Tibial nerve (tissue), 4 donors: ENCODE measurements around the gene ADRA2B. TPM values are rescaled to one million over a fixed set of nuclear protein-coding genes. Genes with fewer than 3 reads are reported as not detected.

ENCODE experiments used
- DNase-seq, 2 donors: peaks; one replicate each; pipeline ENCODE4 v3.0.0-alpha.2; 2019; ENCODE audit warnings: low spot score in 2 of 2
- H3K27ac ChIP-seq, 4 donors: fragments of 200-600 bp; sonication (generic) in 3 of 4; one replicate each; pipeline ENCODE4 v1.5.1; 2017 to 2019; ENCODE audit warnings: mild to moderate bottlenecking in 1 of 4
- H3K27me3 ChIP-seq, 2 donors: fragments of 200-600 bp; sonication (generic) in 1 of 2; one replicate each; pipeline versions ENCODE4 v1.5.1 to v1.6.0; 2017 to 2019
- H3K36me3 ChIP-seq, 3 donors: fragments of 200-600 bp; sonication (generic); one replicate each; pipeline ENCODE4 v1.5.1; 2018 to 2019
- H3K4me1 ChIP-seq, 4 donors: fragments of 200-600 bp; sonication (generic) in 3 of 4; one replicate each; pipeline ENCODE4 v1.5.1; 2017 to 2019
- H3K4me3 ChIP-seq, 4 donors: fragments of 200-600 bp; sonication (generic) in 3 of 4; one replicate each; pipeline ENCODE4 v1.5.1; 2017 to 2019; ENCODE audit warnings: mild to moderate bottlenecking in 1 of 4, moderate library complexity in 1 of 4
- H3K9me3 ChIP-seq, 4 donors: fragments of 200-600 bp; sonication (generic) in 3 of 4; one replicate each; pipeline ENCODE4 v1.5.1; 2017 to 2019
- EP300 ChIP-seq, 2 donors: sonication (generic); formaldehyde crosslinking; IDR thresholded peaks; one replicate each; pipeline ENCODE4 v1.6.1; 2017; ENCODE audit warnings: antibody characterized with exemption in 2 of 2, mild to moderate bottlenecking in 1 of 2
- POLR2A ChIP-seq, 2 donors: fragments of 450-650 bp; IDR thresholded peaks; one replicate each; pipeline ENCODE4 v1.6.1; 2017; ENCODE audit warnings: antibody characterized with exemption in 2 of 2, mild to moderate bottlenecking in 2 of 2, moderate library complexity in 2 of 2
- WGBS, 2 donors: methylation state at CpG; one replicate each; pipeline ENCODE4 v1.1.5; 2018; 5-methylcytosine and 5-hydroxymethylcytosine counted together
- total RNA-seq, 4 donors: library from RNA; depleted of rRNA; stranded (reverse); fragments of >200 nt; gene quantifications; one replicate each; pipeline ENCODE4 v1.1.0, GENCODE V29; 2016
- TF ChIP-seq, protein P1 (sequence below), 5 experiments: fragments of 200-600 bp in 3 of 5; fragments of 450-650 bp in 2 of 5; sonication (generic) in 3 of 5; IDR thresholded peaks; one replicate each; pipeline ENCODE4 v1.5.1; 2016 to 2019; ENCODE audit warnings: antibody characterized with exemption in 5 of 5, mild to moderate bottlenecking in 3 of 5, moderate library complexity in 2 of 5

Gene ADRA2B
- total RNA-seq, 4 donors from 2014 or later: 2.1 to 5.0 (median 4.7) TPM

DNA sequence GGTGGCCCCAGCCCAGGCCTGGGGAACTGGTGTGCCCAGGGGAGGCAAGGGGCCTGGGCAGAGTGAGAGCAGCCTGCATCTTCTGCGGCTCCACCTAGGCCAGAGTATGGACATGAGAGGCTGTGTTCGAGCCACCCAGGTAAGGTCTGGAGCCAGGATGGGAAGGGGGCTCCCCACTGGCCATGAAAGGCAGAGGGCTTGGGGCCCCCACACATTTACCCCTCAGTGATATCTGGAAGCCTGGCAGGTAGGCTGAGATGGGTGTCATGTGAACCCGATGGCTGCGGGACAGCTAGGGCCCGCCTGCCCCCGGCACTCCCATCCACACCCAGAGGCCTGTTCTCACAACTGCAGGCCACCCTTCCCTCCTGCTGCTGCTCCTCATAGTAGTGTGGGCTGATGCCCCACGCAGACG lies 13.2 kb downstream of the ADRA2B start:
- H3K4me3 ChIP-seq: no peak overlapping the region
- 81 to 83% methylated on average over 5 to 8 of the region's 8 CpGs for WGBS, 2 donors
- H3K36me3 ChIP-seq: no peaks in the 10 kb centered on the region
- TF ChIP-seq EP300 (IDR thresholded peaks at IDR 0.05) (no peak), POLR2A (IDR thresholded peaks at IDR 0.05) (no peak)
- TF ChIP-seq, protein P1, sequence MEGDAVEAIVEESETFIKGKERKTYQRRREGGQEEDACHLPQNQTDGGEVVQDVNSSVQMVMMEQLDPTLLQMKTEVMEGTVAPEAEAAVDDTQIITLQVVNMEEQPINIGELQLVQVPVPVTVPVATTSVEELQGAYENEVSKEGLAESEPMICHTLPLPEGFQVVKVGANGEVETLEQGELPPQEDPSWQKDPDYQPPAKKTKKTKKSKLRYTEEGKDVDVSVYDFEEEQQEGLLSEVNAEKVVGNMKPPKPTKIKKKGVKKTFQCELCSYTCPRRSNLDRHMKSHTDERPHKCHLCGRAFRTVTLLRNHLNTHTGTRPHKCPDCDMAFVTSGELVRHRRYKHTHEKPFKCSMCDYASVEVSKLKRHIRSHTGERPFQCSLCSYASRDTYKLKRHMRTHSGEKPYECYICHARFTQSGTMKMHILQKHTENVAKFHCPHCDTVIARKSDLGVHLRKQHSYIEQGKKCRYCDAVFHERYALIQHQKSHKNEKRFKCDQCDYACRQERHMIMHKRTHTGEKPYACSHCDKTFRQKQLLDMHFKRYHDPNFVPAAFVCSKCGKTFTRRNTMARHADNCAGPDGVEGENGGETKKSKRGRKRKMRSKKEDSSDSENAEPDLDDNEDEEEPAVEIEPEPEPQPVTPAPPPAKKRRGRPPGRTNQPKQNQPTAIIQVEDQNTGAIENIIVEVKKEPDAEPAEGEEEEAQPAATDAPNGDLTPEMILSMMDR (IDR thresholded peaks at IDR 0.05): no peak
- peaks cover 0 to 21% (median 4%) of the 10 kb centered on the region in 4 donors for H3K9me3 ChIP-seq
- no peak overlapping the region for H3K27ac ChIP-seq
- peak in 1 of 2 donors; percentile 3 for DNase-seq
- peaks cover 0 to 6% (median 0%) of the 10 kb centered on the region in 4 donors for H3K4me1 ChIP-seq
- H3K27me3 ChIP-seq: no peaks in the 10 kb centered on the region

DNA sequence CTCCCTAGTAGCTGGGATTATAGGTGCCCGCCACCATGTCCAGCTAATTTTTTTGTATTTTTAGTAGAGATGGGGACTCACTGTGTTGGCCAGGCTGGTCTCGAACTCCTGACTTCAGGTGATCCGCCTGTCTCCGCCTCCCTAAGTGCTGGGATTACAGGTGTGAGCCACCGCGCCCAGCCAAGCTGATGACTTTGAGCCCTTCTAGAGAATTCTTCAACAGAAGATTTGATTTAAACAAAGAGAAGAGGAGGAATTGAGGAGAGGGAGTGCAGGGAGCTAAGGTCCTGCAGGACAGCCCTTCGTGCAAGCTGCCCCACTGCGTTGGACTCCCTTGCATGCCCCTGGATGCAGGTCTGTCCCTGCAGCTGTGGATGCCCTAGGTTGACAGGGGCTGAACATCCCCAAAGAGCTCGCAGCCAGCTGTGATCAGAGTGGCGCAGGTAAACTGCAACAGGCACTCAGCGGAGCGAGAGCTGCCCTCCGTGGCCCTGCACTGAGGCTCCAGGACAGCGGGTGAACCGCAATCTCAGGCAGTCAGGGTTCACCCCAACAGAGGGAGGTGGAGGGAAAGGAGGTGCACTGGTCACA lies 13.7 kb downstream of the ADRA2B start:
- Histone ChIP-seq H3K36me3 (no peaks in the 10 kb centered on the region), H3K4me1 (peaks cover 0 to 5% (median 0%) of the 10 kb centered on the region in 4 donors), H3K27me3 (no peaks in the 10 kb centered on the region), H3K27ac (no peak overlapping the region), H3K9me3 (peaks cover 0 to 21% (median 4%) of the 10 kb centered on the region in 4 donors), H3K4me3 (no peak overlapping the region)
- WGBS, 2 donors: 96 to 98% methylated on average over 15 of the region's 15 CpGs
- peak in 1 of 2 donors; percentile 2 for DNase-seq
- TF ChIP-seq POLR2A (IDR thresholded peaks at IDR 0.05): no peak
- TF ChIP-seq EP300 (IDR thresholded peaks at IDR 0.05): no peak
- TF ChIP-seq, protein P1 (IDR thresholded peaks at IDR 0.05): no peak

DNA sequence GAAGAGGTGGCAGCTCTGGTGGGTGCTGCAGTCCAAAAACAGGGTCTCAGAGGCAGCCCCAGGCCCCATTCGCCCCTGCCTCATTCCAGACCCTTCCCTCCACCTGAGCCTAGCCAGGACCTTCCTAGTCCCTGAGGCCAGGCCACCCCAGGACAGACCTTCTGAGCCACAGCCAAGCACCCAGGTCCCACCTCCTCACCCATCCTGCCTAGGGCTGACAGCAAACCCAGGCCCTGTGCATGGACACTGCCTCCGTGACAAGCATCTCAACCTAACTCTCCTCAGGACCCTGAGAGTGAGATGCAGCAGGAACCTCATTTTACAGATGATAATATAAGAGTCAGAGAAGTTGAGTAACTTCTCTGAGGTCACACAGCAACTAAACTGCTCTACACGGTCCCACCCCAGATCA lies 15.5 kb downstream of the ADRA2B start:
- H3K27me3 ChIP-seq: no peaks in the 10 kb centered on the region
- no peak overlapping the region for H3K27ac ChIP-seq
- H3K4me3 ChIP-seq: no peak overlapping the region
- H3K9me3 ChIP-seq: peaks cover 0 to 13% (median 4%) of the 10 kb centered on the region in 4 donors
- WGBS, 2 donors: 67 to 93% methylated on average over 2 to 3 of the region's 3 CpGs
- no peaks in the 10 kb centered on the region for H3K36me3 ChIP-seq
- TF ChIP-seq EP300 (IDR thresholded peaks at IDR 0.05) (no peak), POLR2A (IDR thresholded peaks at IDR 0.05) (no peak)
- TF ChIP-seq, protein P1 (IDR thresholded peaks at IDR 0.05): no peak
- peaks cover 0 to 5% (median 0%) of the 10 kb centered on the region in 4 donors for H3K4me1 ChIP-seq
- DNase-seq: no peak

DNA sequence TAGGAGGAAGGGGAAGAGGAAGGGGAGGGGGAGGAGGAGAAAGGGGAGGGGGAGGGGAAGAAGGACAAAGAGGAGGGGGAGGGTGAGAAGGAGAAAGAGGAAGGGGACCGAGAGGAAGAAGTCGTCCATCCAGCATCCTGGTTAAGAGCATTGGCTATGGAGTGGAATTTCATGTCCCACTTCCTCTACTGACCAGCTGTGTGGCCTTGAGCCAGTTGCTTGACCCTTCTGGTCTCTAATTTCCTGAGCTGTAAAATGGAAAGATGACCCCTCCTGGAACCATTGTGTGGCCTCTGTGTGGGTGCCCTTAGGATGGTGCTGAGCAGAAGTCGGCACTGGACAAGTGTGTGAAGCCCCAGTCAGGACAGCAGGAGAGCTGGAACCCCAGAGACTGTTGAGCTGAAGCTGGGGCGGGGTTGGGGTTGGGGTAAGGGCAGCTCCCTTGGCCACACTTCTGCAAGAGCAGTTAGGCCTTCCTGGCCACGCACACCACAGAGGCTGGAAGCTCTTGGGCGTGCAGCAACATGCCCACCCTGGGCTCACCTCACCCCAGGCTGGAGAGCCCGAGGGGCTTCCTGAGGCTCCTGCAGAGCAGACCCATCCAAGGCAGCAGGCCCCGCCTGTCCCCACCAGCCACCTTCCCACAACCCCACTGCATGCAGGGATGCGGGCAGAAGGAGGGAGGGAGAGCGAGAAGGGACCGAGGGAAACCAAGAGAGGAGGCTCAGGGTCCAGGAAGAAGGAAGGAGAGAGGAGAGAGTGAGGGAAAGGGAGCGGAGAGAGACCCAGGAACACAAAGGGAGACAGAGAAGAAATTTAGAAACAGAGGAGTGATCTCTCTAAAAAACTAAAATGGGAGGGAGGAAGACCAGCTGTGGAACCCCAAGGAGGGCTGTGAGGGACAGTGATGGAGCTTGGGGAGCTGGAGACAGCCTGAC lies 16.2 kb downstream of the ADRA2B start:
- peaks cover 0 to 5% (median 0%) of the 10 kb centered on the region in 4 donors for H3K4me1 ChIP-seq
- H3K4me3 ChIP-seq: no peak overlapping the region
- H3K36me3 ChIP-seq: no peaks in the 10 kb centered on the region
- H3K9me3 ChIP-seq: peaks cover 0 to 5% (median under 1%) of the 10 kb centered on the region in 4 donors
- no peak for DNase-seq
- no peaks in the 10 kb centered on the region for H3K27me3 ChIP-seq
- H3K27ac ChIP-seq: no peak overlapping the region
- TF ChIP-seq, protein P1 (IDR thresholded peaks at IDR 0.05): no peak
- TF ChIP-seq POLR2A (IDR thresholded peaks at IDR 0.05) (no peak), EP300 (IDR thresholded peaks at IDR 0.05) (no peak)
- WGBS, 2 donors: 54 to 56% methylated on average over 10 to 12 of the region's 12 CpGs
